GM19351 (cell line): Measurements from ENCODE around the gene PPP4R3A.
A peak's percentile ranks its signal among the peaks of the same experiment; 100 is the strongest.
"Not testable (repeated sequence)": the region's sequence is repeated elsewhere in the genome, so short reads cannot be mapped to it uniquely, and the experiment has no call there.

Source experiments
- ATAC-seq: cut with Tn5 transposase; IDR thresholded peaks from one replicate; pipeline ENCODE4 v1.9.1; 2021; ENCODE audit warnings: mild to moderate bottlenecking, moderate library complexity; ENCODE audit not compliant: unreplicated experiment

PPP4R3A gene

GRCh38 chr14:91506226-91506625 is 3.9 kb downstream of the PPP4R3A start:
- no peak for ATAC-seq

- no peak for ATAC-seq
Measured at GRCh38 chr14:91503000-91503504, 7.1 kb downstream of the PPP4R3A start.

- no peak for ATAC-seq
Measured at GRCh38 chr14:91501951-91502930, 7.9 kb downstream of the PPP4R3A start.

GRCh38 chr14:91501348-91501747 is 8.8 kb downstream of the PPP4R3A start:
- ATAC-seq = no peak

- ATAC-seq = no peak
Measured at GRCh38 chr14:91496790-91497189, 13.3 kb downstream of the PPP4R3A start.

- ATAC-seq = not testable (repeated sequence)
Measured at GRCh38 chr14:91494392-91495065, 15.6 kb downstream of the PPP4R3A start.

GRCh38 chr14:91493169-91493568 is 16.9 kb downstream of the PPP4R3A start:
- ATAC-seq = no peak

- no peak for ATAC-seq
Measured at GRCh38 chr14:91484744-91485143, 25.4 kb downstream of the PPP4R3A start.

GRCh38 chr14:91484186-91484585 is 25.9 kb downstream of the PPP4R3A start:
- no peak for ATAC-seq

GRCh38 chr14:91482263-91483013 is 27.7 kb downstream of the PPP4R3A start:
- ATAC-seq = no peak

- no peak for ATAC-seq
Measured at GRCh38 chr14:91477388-91477787, 32.7 kb downstream of the PPP4R3A start.

- no peak for ATAC-seq
Measured at GRCh38 chr14:91473046-91473445, 37.1 kb downstream of the PPP4R3A start.

- ATAC-seq = peak; percentile 55
Measured at GRCh38 chr14:91470216-91470615, 39.9 kb downstream of the PPP4R3A start.

- no peak for ATAC-seq
Measured at GRCh38 chr14:91466192-91466591, 43.9 kb downstream of the PPP4R3A start.

GRCh38 chr14:91464615-91465205 is 45.4 kb downstream of the PPP4R3A start:
- ATAC-seq = no peak

GRCh38 chr14:91458612-91459011 is 51.5 kb downstream of the PPP4R3A start:
- ATAC-seq = no peak

GRCh38 chr14:91456283-91456682 is 53.8 kb downstream of the PPP4R3A start:
- no peak for ATAC-seq

- no peak for ATAC-seq
Measured at GRCh38 chr14:91454580-91454979, 55.5 kb downstream of the PPP4R3A start.

GRCh38 chr14:91454155-91454554 is 56.0 kb downstream of the PPP4R3A start:
- no peak for ATAC-seq

GRCh38 chr14:91453744-91454143 is 56.4 kb downstream of the PPP4R3A start:
- no peak for ATAC-seq
